ENCODE results near the gene TSPAN18. TPM values are rescaled to one million over a fixed set of nuclear protein-coding genes. Genes with fewer than 3 reads are reported as not detected.

Gene TSPAN18
- total RNA-seq, 1 donor = 5.8 TPM

DNA sequence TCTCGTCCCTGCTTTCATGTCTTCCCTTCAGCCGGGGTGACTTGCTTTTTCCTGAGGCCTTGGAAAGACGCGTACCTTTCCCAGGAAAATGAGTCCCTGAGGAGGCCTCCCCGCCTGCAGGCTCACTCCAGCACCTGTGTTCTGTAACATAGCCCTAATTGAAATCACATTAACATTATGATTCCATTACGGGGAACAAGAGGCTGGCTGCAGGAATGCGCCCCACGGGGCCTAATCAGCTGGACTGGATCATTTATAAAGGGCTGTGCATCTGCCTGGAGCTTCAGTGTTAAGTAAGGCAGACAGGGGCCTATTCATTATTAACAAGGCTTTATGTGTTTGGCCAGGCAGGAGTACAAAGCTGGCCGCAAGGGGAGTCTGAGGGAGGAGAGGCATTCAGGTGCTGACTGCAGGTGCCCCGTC lies 41.9 kb upstream of the TSPAN18 start:
- no peak for DNase-seq (ENCODE audit: insufficient read length, low spot score, missing footprints)
- TF ChIP-seq, protein P1, sequence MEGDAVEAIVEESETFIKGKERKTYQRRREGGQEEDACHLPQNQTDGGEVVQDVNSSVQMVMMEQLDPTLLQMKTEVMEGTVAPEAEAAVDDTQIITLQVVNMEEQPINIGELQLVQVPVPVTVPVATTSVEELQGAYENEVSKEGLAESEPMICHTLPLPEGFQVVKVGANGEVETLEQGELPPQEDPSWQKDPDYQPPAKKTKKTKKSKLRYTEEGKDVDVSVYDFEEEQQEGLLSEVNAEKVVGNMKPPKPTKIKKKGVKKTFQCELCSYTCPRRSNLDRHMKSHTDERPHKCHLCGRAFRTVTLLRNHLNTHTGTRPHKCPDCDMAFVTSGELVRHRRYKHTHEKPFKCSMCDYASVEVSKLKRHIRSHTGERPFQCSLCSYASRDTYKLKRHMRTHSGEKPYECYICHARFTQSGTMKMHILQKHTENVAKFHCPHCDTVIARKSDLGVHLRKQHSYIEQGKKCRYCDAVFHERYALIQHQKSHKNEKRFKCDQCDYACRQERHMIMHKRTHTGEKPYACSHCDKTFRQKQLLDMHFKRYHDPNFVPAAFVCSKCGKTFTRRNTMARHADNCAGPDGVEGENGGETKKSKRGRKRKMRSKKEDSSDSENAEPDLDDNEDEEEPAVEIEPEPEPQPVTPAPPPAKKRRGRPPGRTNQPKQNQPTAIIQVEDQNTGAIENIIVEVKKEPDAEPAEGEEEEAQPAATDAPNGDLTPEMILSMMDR (IDR thresholded peaks at IDR 0.05; ENCODE audit: extremely low read depth, low read depth, low read length) = no peak
- Histone ChIP-seq H3K4me1 (ENCODE audit: insufficient read depth, low read length) (peaks cover 8% of the 10 kb centered on the region), H3K36me3 (ENCODE audit: insufficient read depth, low read length) (no peaks in the 10 kb centered on the region), H3K4me3 (ENCODE audit: insufficient read depth, low read length) (no peak overlapping the region), H3K9me3 (ENCODE audit: low read depth, low read length) (no peaks in the 10 kb centered on the region), H3K27ac (ENCODE audit: low read depth, low read length) (no peak overlapping the region), H3K4me2 (ENCODE audit: insufficient read depth, low read length) (no peak overlapping the region), H2AFZ (ENCODE audit: low read length) (no peak overlapping the region), H4K20me1 (ENCODE audit: insufficient read depth, low read length) (no peaks in the 10 kb centered on the region), H3K27me3 (ENCODE audit: insufficient read depth, low read length) (peaks cover 19% of the 10 kb centered on the region), H3K79me2 (ENCODE audit: insufficient read depth, low read length) (no peaks in the 10 kb centered on the region)

DNA sequence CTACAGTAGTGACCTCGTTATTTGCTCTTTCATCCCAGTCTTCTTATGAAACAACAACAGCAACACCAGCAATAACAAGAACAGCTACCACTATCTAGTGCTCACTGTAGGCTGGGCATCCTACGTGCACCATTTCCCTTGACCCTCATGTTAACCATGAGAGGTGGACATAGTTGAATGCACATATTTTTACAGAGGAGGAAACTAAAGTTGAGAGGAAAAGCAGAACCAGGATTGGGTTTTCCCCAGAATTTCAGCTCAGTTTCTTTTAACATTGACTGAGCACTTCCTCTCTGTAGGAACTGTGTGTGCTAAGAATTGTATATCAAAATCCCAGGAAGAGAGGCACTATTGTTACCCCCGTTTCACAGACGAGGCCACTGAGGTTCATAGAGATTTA lies 39.4 kb upstream of the TSPAN18 start:
- H3K4me1 ChIP-seq (ENCODE audit: insufficient read depth, low read length) = no peaks in the 10 kb centered on the region
- no peaks in the 10 kb centered on the region for H3K36me3 ChIP-seq (ENCODE audit: insufficient read depth, low read length)
- no peaks in the 10 kb centered on the region for H4K20me1 ChIP-seq (ENCODE audit: insufficient read depth, low read length)
- H3K27me3 ChIP-seq (ENCODE audit: insufficient read depth, low read length) = peaks cover 19% of the 10 kb centered on the region
- no peak overlapping the region for H2AFZ ChIP-seq (ENCODE audit: low read length)
- no peak for DNase-seq (ENCODE audit: insufficient read length, low spot score, missing footprints)
- TF ChIP-seq, protein P1 (IDR thresholded peaks at IDR 0.05; ENCODE audit: extremely low read depth, low read depth, low read length) = no peak
- H3K79me2 ChIP-seq (ENCODE audit: insufficient read depth, low read length) = no peaks in the 10 kb centered on the region
- no peak overlapping the region for H3K4me2 ChIP-seq (ENCODE audit: insufficient read depth, low read length)
- no peaks in the 10 kb centered on the region for H3K9me3 ChIP-seq (ENCODE audit: low read depth, low read length)
- H3K4me3 ChIP-seq (ENCODE audit: insufficient read depth, low read length) = no peak overlapping the region
- no peak overlapping the region for H3K27ac ChIP-seq (ENCODE audit: low read depth, low read length)

DNA sequence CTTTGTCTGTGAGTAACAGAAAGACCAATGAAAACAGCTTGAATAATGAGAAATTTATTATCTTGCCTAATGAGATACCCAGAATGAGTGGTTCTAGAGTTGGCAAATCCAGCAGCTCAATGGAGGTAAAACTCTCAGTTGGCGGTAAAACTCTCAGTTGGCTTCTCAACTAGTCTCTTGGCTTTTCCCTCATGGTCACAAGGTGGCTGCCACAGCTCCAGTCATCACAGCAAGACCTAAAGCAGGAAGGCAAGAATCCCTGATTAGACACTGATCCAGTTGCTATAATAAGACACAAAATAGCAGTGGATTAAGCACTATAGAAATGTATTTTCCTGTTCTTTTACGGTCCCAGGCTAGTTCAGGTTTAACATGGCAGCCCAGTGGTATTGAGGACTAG lies 37.5 kb upstream of the TSPAN18 start:
- no peak for DNase-seq (ENCODE audit: insufficient read length, low spot score, missing footprints)
- H3K79me2 ChIP-seq (ENCODE audit: insufficient read depth, low read length) = no peaks in the 10 kb centered on the region
- TF ChIP-seq, protein P1 (IDR thresholded peaks at IDR 0.05; ENCODE audit: extremely low read depth, low read depth, low read length) = no peak
- no peak overlapping the region for H2AFZ ChIP-seq (ENCODE audit: low read length)
- H3K4me1 ChIP-seq (ENCODE audit: insufficient read depth, low read length) = no peaks in the 10 kb centered on the region
- no peak overlapping the region for H3K4me3 ChIP-seq (ENCODE audit: insufficient read depth, low read length)
- H3K27me3 ChIP-seq (ENCODE audit: insufficient read depth, low read length) = peaks cover 19% of the 10 kb centered on the region
- H3K9me3 ChIP-seq (ENCODE audit: low read depth, low read length) = no peaks in the 10 kb centered on the region
- no peak overlapping the region for H3K27ac ChIP-seq (ENCODE audit: low read depth, low read length)
- no peak overlapping the region for H3K4me2 ChIP-seq (ENCODE audit: insufficient read depth, low read length)
- no peaks in the 10 kb centered on the region for H3K36me3 ChIP-seq (ENCODE audit: insufficient read depth, low read length)
- H4K20me1 ChIP-seq (ENCODE audit: insufficient read depth, low read length) = no peaks in the 10 kb centered on the region

DNA sequence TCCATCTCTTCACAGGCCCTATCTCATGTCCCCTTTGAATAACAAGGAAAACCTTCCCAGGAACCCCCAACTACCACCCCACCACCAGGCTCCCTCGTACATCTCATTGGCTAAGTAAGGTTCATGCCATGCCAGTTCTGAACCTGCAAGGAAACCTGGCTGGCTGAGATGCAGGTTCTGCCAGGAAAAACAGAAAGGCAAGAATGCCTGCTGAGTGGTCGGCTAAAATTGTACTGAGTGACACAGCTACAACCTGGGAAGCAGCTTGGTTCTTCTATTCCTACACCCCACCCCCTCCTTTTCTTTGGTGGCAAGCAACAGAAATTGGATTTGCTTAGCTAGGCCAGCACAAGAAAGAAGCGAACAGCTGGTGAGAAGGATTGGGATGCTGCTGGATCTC lies 36.1 kb upstream of the TSPAN18 start:
- no peaks in the 10 kb centered on the region for H3K36me3 ChIP-seq (ENCODE audit: insufficient read depth, low read length)
- no peaks in the 10 kb centered on the region for H3K9me3 ChIP-seq (ENCODE audit: low read depth, low read length)
- TF ChIP-seq, protein P1 (IDR thresholded peaks at IDR 0.05; ENCODE audit: extremely low read depth, low read depth, low read length) = no peak
- peaks cover 19% of the 10 kb centered on the region for H3K27me3 ChIP-seq (ENCODE audit: insufficient read depth, low read length)
- no peak for DNase-seq (ENCODE audit: insufficient read length, low spot score, missing footprints)
- H3K4me1 ChIP-seq (ENCODE audit: insufficient read depth, low read length) = no peaks in the 10 kb centered on the region
- H3K4me3 ChIP-seq (ENCODE audit: insufficient read depth, low read length) = no peak overlapping the region
- no peaks in the 10 kb centered on the region for H3K79me2 ChIP-seq (ENCODE audit: insufficient read depth, low read length)
- no peak overlapping the region for H3K4me2 ChIP-seq (ENCODE audit: insufficient read depth, low read length)
- no peaks in the 10 kb centered on the region for H4K20me1 ChIP-seq (ENCODE audit: insufficient read depth, low read length)
- H2AFZ ChIP-seq (ENCODE audit: low read length) = no peak overlapping the region
- no peak overlapping the region for H3K27ac ChIP-seq (ENCODE audit: low read depth, low read length)
